Omental fat pad (tissue), 4 donors: ENCODE results near the gene PAK1. TPM values are rescaled to one million over a fixed set of nuclear protein-coding genes. Genes with fewer than 3 reads are reported as not detected.
A peak's percentile ranks its signal among the peaks of the same experiment; 100 is the strongest.

Experiments used
- ATAC-seq: fragments of 150-250 bp; one replicate; pipeline ENCODE4 v1.9.1; 2016; ENCODE audit warnings: mild to moderate bottlenecking, moderate library complexity; ENCODE audit not compliant: low FRiP score
- DNase-seq: peaks from one replicate; pipeline ENCODE4 v3.0.0-alpha.2; 2019; ENCODE audit warnings: low spot score
- CTCF ChIP-seq, 3 donors: fragments of 450-650 bp; IDR thresholded peaks; one replicate each; pipeline ENCODE4 v1.5.1; 2016 to 2017; ENCODE audit warnings: antibody characterized with exemption in 3 of 3, mild to moderate bottlenecking in 3 of 3, moderate library complexity in 2 of 3
- total RNA-seq, 4 donors: library from RNA; depleted of rRNA; stranded (reverse); fragments of >200 nt; gene quantifications; one replicate each; pipeline ENCODE4 v1.1.0, GENCODE V29; 2016

The PAK1 gene
- 10 to 100 TPM; 17.7 to 36.7 (median 22.3) TPM for total RNA-seq

DNA sequence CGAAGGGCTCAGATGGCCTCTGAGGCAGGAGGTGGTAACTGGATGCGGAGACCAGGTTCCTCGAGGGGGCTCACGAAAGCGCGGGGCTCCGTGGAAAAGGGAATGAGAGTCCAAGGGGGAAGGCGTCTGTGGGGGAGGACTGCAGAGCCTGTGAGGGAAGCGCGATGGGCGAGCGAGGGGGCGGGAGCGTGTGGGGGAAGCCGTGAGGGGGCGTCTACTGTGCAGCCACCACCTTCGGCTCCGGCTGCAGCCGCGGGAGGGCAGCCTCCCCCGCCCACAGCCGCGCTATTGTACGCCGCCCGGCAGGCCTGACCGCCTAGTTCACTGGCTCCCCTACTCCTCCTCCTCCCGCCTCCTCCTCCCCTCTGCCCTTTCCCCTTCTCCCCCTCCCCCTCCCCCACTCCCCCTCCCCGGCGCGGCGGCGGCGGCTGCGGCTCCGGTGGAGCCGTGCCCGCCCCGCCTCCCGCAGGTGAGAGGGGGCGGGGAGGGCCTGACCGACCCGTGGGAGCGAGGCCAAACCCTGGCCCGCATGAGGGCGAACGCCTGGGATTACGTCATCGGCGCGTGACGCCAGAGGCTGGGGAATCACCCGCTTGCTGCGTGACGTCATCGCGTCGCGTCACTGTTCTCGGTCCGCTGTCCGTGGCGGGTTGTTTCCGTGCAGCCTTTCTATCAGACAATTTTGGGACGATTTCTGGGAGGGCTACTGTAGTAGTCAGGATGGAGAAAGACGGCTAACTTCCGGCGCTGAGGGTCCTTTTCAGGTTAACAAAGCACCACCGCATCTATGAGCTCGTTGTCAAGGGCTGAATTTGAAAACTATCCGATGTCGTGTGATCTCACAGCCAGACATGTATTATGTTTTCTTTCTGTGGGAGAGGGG lies at the start of gene PAK1:
TSS of gene PAK1 (minus strand) at position 294 of the 883 bp plus-strand sequence. CDS start 81,574 bp downstream, outside the sequence.
- ATAC-seq (peak; percentile 85), DNase-seq (peak; percentile 93)
- TF ChIP-seq CTCF (IDR thresholded peaks at IDR 0.05), result no peak

GRCh38 chr11:77522215-77522614 lies 48.3 kb upstream of the PAK1 start:
- no peak for ATAC-seq
- no peak for TF ChIP-seq CTCF (IDR thresholded peaks at IDR 0.05)
- no peak for DNase-seq

- no peak for ATAC-seq
- no peak for TF ChIP-seq CTCF (IDR thresholded peaks at IDR 0.05)
- no peak for DNase-seq
Observed at GRCh38 chr11:77519847-77520246, 46.0 kb upstream of the PAK1 start.

GRCh38 chr11:77518471-77518870 lies 44.6 kb upstream of the PAK1 start:
- ATAC-seq, result no peak
- no peak for TF ChIP-seq CTCF (IDR thresholded peaks at IDR 0.05)
- DNase-seq, result no peak

- DNase-seq (no peak), ATAC-seq (no peak)
- no peak for TF ChIP-seq CTCF (IDR thresholded peaks at IDR 0.05)
Observed at GRCh38 chr11:77517753-77518152, 43.9 kb upstream of the PAK1 start.

- no peak for DNase-seq
- TF ChIP-seq CTCF (IDR thresholded peaks at IDR 0.05), result no peak
- no peak for ATAC-seq
Observed at GRCh38 chr11:77517226-77517625, 43.3 kb upstream of the PAK1 start.

- ATAC-seq (no peak), DNase-seq (no peak)
- TF ChIP-seq CTCF (IDR thresholded peaks at IDR 0.05), result no peak
Observed at GRCh38 chr11:77515483-77515882, 41.6 kb upstream of the PAK1 start.
